Ovary (tissue), 3 donors: ENCODE measurements around the gene GGTLC1.

ENCODE experiments used
- CTCF ChIP-seq, 3 donors: fragments of 450-650 bp in 2 of 3; fragments of 200-600 bp in 1 of 3; IDR thresholded peaks; one replicate each; pipeline versions ENCODE4 v1.5.1 to v1.8.0; 2016 to 2022; ENCODE audit warnings: antibody characterized with exemption in 3 of 3, mild to moderate bottlenecking in 1 of 3
- EP300 ChIP-seq: sonication (generic); formaldehyde crosslinking; IDR thresholded peaks from one replicate; pipeline ENCODE4 v1.6.1; 2017; ENCODE audit warnings: antibody characterized with exemption
- donor health status: DM: no; HTN: no; CAD: no.

- TF ChIP-seq CTCF (IDR thresholded peaks at IDR 0.05), result no peak
- TF ChIP-seq EP300, result no peak
Observed at GRCh38 chr20:23943304-23943703, 45.3 kb downstream of the GGTLC1 start.
